Breast epithelium (tissue), 3 donors: Measurements from ENCODE around the gene LAP3.

ENCODE experiments used
- POLR2A ChIP-seq: fragments of 450-650 bp; IDR thresholded peaks from one replicate; pipeline ENCODE4 v1.6.1; 2016; ENCODE audit warnings: antibody characterized with exemption, mild to moderate bottlenecking, moderate library complexity
- POLR2AphosphoS5 ChIP-seq, 3 donors: sonication (generic); formaldehyde crosslinking; IDR thresholded peaks; one replicate each; pipeline ENCODE4 v1.6.1; 2017; ENCODE audit warnings: antibody characterized with exemption in 3 of 3
- TF ChIP-seq, protein P1 (sequence below), 3 donors: fragments of 450-650 bp; IDR thresholded peaks; one replicate each; pipeline ENCODE4 v1.5.1; 2016 to 2017; ENCODE audit warnings: antibody characterized with exemption in 3 of 3, mild to moderate bottlenecking in 3 of 3, moderate library complexity in 3 of 3

DNA sequence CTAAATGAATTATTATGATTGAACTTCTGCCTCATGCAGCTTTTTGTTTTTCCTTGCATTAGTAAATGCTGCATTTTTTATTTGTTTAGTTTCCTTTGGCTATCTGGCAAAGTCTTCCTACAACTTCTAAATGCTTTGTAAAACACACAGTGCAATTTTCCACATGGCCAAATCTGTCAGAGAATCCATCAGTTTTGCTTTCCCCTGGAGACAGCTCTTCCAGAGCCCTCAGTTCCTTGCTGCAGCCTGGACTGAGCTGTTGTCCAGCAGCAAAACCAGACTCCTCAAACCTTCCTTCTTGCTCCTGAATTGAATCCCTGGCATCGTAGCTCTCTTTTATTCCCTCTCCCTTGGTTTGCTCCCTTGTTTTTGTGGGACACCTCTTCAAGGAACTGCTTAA is 80.1 kb downstream of the LAP3 start:
- TF ChIP-seq, protein P1, sequence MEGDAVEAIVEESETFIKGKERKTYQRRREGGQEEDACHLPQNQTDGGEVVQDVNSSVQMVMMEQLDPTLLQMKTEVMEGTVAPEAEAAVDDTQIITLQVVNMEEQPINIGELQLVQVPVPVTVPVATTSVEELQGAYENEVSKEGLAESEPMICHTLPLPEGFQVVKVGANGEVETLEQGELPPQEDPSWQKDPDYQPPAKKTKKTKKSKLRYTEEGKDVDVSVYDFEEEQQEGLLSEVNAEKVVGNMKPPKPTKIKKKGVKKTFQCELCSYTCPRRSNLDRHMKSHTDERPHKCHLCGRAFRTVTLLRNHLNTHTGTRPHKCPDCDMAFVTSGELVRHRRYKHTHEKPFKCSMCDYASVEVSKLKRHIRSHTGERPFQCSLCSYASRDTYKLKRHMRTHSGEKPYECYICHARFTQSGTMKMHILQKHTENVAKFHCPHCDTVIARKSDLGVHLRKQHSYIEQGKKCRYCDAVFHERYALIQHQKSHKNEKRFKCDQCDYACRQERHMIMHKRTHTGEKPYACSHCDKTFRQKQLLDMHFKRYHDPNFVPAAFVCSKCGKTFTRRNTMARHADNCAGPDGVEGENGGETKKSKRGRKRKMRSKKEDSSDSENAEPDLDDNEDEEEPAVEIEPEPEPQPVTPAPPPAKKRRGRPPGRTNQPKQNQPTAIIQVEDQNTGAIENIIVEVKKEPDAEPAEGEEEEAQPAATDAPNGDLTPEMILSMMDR (IDR thresholded peaks at IDR 0.05): no peak
- TF ChIP-seq POLR2A (no peak), POLR2AphosphoS5 (IDR thresholded peaks at IDR 0.05) (no peak)
